Urothelium cell line (cell line): Measurements from ENCODE around the gene TTPAL.

Experiments
- DNase-seq: peaks from one replicate; pipeline ENCODE4 v3.0.0; 2011; ENCODE audit warnings: low spot score, mixed read lengths
- FAIRE-seq: peaks from 2 replicates; lab custom pipeline; 2011; peaks lifted over from hg19 to GRCh38; lab: Jason Lieb, UNC

The TTPAL gene

GRCh38 chr20:44475694-44476560 is at the start of gene TTPAL:
Gene TTPAL, plus strand, starts transcription at chr20:44475874. Its CDS starts 4,126 bp downstream, at chr20:44480000.
- DNase-seq (peak; percentile 99), FAIRE-seq (peak; percentile 92)

GRCh38 chr20:44425923-44426322 is 49.8 kb upstream of the TTPAL start:
- no peak for DNase-seq
- FAIRE-seq: no peak

GRCh38 chr20:44426879-44427790 is 48.5 kb upstream of the TTPAL start:
- DNase-seq: no peak
- FAIRE-seq: no peak

- no peak for DNase-seq
- FAIRE-seq: no peak
These were observed 47.9 kb upstream of the TTPAL start for GRCh38 chr20:44427804-44428173.

- FAIRE-seq: peak; percentile 5
- DNase-seq: no peak
These were observed 47.3 kb upstream of the TTPAL start for GRCh38 chr20:44428174-44429016.

- FAIRE-seq: no peak
These were observed 46.7 kb upstream of the TTPAL start for GRCh38 chr20:44429017-44429339.

GRCh38 chr20:44429419-44430269 is 46.0 kb upstream of the TTPAL start:
- FAIRE-seq: no peak
- no peak for DNase-seq

More at GRCh38 chr20:44429017-44429339, 46.7 kb upstream of the TTPAL start:
- DNase-seq: no peak

GRCh38 chr20:44430270-44431065 is 45.2 kb upstream of the TTPAL start:
- FAIRE-seq (no peak), DNase-seq (no peak)

- no peak for DNase-seq
- FAIRE-seq: no peak
These were observed 44.6 kb upstream of the TTPAL start for GRCh38 chr20:44431118-44431501.

- no peak for DNase-seq
- FAIRE-seq: no peak
These were observed 44.0 kb upstream of the TTPAL start for GRCh38 chr20:44431502-44432234.

- DNase-seq: no peak
- no peak for FAIRE-seq
These were observed 42.8 kb upstream of the TTPAL start for GRCh38 chr20:44432618-44433577.

- DNase-seq (no peak), FAIRE-seq (no peak)
These were observed 41.7 kb upstream of the TTPAL start for GRCh38 chr20:44433751-44434538.

- DNase-seq (no peak), FAIRE-seq (no peak)
These were observed 39.9 kb upstream of the TTPAL start for GRCh38 chr20:44435630-44436335.

- no peak for FAIRE-seq
- DNase-seq: no peak
These were observed 39.3 kb upstream of the TTPAL start for GRCh38 chr20:44436393-44436792.

- FAIRE-seq: no peak
These were observed 38.2 kb upstream of the TTPAL start for GRCh38 chr20:44437497-44437896.

GRCh38 chr20:44438782-44439181 is 36.9 kb upstream of the TTPAL start:
- no peak for FAIRE-seq
- DNase-seq: no peak

More at GRCh38 chr20:44437497-44437896, 38.2 kb upstream of the TTPAL start:
- DNase-seq: no peak
